WTC11 (cell line): ENCODE data around the gene SNX20. TPM values are rescaled to one million over a fixed set of nuclear protein-coding genes. Genes with fewer than 3 reads are reported as not detected.

Source experiments
- ATAC-seq: fragments of 200-7000 bp; cut with Tn5 transposase; 2 replicates; pipeline ENCODE4 v1.10.0; 2021; ENCODE audit warnings: mild to moderate bottlenecking, moderate library complexity
- CTCF ChIA-PET: fragments of 300-600 bp; sonication (Branson Sonifier 250); formaldehyde crosslinking; loops from one replicate; lab custom pipeline; 2021; ENCODE audit warnings: antibody characterized with exemption; lab: Charles Lee
- POLR2A ChIA-PET: fragments of 350-600 bp; sonication (Branson Sonifier 250); formaldehyde crosslinking; loops from one replicate; lab custom pipeline; 2021; ENCODE audit warnings: antibody characterized with exemption; lab: Charles Lee
- DNase-seq: peaks from one replicate; pipeline ENCODE4 v3.0.0; 2021; ENCODE audit warnings: low spot score
- H3K27ac Mint-ChIP-seq: 2 replicates; pipeline ENCODE4 v1.8.0; 2021; ENCODE audit warnings: mixed read lengths
- H3K27me3 Mint-ChIP-seq: 2 replicates; pipeline ENCODE4 v1.8.0; 2021; ENCODE audit warnings: low read depth, mild to moderate bottlenecking, moderate library complexity, mixed read lengths
- H3K36me3 Mint-ChIP-seq: 2 replicates; pipeline ENCODE4 v1.8.0; 2021; ENCODE audit warnings: mixed read lengths
- H3K4me1 Mint-ChIP-seq: 2 replicates; pipeline ENCODE4 v1.8.0; 2022; ENCODE audit warnings: mixed read lengths
- H3K4me3 Mint-ChIP-seq: 2 replicates; pipeline ENCODE4 v1.8.0; 2021; ENCODE audit warnings: mild to moderate bottlenecking, moderate library complexity, mixed read lengths
- H3K9me3 Mint-ChIP-seq: 2 replicates; pipeline ENCODE4 v1.8.0; 2021; ENCODE audit warnings: mixed read lengths
- ATF1 ChIP-seq: sonication (generic); formaldehyde crosslinking; IDR thresholded peaks from 2 replicates; pipeline ENCODE4 v1.8.1; 2023; ENCODE audit warnings: mild to moderate bottlenecking, moderate library complexity, missing genetic modification reagents
- CREB1 ChIP-seq: sonication (generic); formaldehyde crosslinking; IDR thresholded peaks from 2 replicates; pipeline ENCODE4 v1.8.0; 2023; ENCODE audit warnings: mild to moderate bottlenecking, missing genetic modification reagents
- FOXJ3 ChIP-seq: sonication (generic); formaldehyde crosslinking; IDR thresholded peaks from 2 replicates; pipeline ENCODE4 v1.9.0; 2021; ENCODE audit warnings: missing genetic modification reagents, mild to moderate bottlenecking, borderline replicate concordance
- GTF2I ChIP-seq: fragments of 250-450 bp; sonication (Bioruptor Pico); conservative IDR thresholded peaks from 2 replicates; pipeline ENCODE4 v1.4.0; 2021; ENCODE audit warnings: mild to moderate bottlenecking
- IRF2 ChIP-seq: sonication (generic); formaldehyde crosslinking; IDR thresholded peaks from 2 replicates; pipeline ENCODE4 v1.8.0; 2022; ENCODE audit warnings: low read depth, missing genetic modification reagents, borderline replicate concordance
- NFYB ChIP-seq: sonication (generic); formaldehyde crosslinking; conservative IDR thresholded peaks from 2 replicates; pipeline ENCODE4 v1.8.0; 2022; ENCODE audit warnings: low read depth, missing genetic modification reagents
- NR3C1 ChIP-seq: sonication (generic); formaldehyde crosslinking; conservative IDR thresholded peaks from 2 replicates; pipeline ENCODE4 v1.8.1; 2023; ENCODE audit warnings: low read depth, mild to moderate bottlenecking, missing genetic modification reagents
- PRRX2 ChIP-seq: fragments of 250-450 bp; sonication (Bioruptor Pico); IDR thresholded peaks from 2 replicates; pipeline ENCODE4 v1.8.0; 2021; ENCODE audit warnings: mild to moderate bottlenecking
- RELA ChIP-seq: sonication (generic); formaldehyde crosslinking; IDR thresholded peaks from 2 replicates; pipeline ENCODE4 v1.8.1; 2022; ENCODE audit warnings: missing genetic modification reagents, mild to moderate bottlenecking, borderline replicate concordance
- SMAD3 ChIP-seq: sonication (generic); formaldehyde crosslinking; IDR thresholded peaks from 2 replicates; pipeline ENCODE4 v1.8.0; 2022; ENCODE audit warnings: missing genetic modification reagents, mild to moderate bottlenecking, borderline replicate concordance
- SOX15 ChIP-seq: fragments of 250-450 bp; sonication (Bioruptor Pico); IDR thresholded peaks from 2 replicates; pipeline ENCODE4 v1.9.0; 2021; ENCODE audit warnings: mild to moderate bottlenecking
- TCF7 ChIP-seq: sonication (generic); formaldehyde crosslinking; IDR thresholded peaks from 2 replicates; pipeline ENCODE4 v1.8.0; 2022; ENCODE audit warnings: mild to moderate bottlenecking, low read depth, missing genetic modification reagents, moderate library complexity
- TEAD4 ChIP-seq: sonication (generic); formaldehyde crosslinking; IDR thresholded peaks from 2 replicates; pipeline ENCODE4 v1.8.0; 2022; ENCODE audit warnings: mild to moderate bottlenecking, missing genetic modification reagents
- ZBTB21 ChIP-seq: sonication (generic); formaldehyde crosslinking; IDR thresholded peaks from 2 replicates; pipeline ENCODE4 v1.8.1; 2023; ENCODE audit warnings: mild to moderate bottlenecking, missing genetic modification reagents, borderline replicate concordance
- ZNF121 ChIP-seq: sonication (generic); formaldehyde crosslinking; IDR thresholded peaks from 2 replicates; pipeline ENCODE4 v1.8.0; 2023; ENCODE audit warnings: missing genetic modification reagents
- ZNF317 ChIP-seq: sonication (generic); formaldehyde crosslinking; IDR thresholded peaks from 2 replicates; pipeline ENCODE4 v1.8.1; 2023; ENCODE audit warnings: low read depth, mild to moderate bottlenecking, moderate library complexity, missing genetic modification reagents, borderline replicate concordance
- ZNF396 ChIP-seq: fragments of 250-450 bp; sonication (Bioruptor Pico); IDR thresholded peaks from 2 replicates; pipeline ENCODE4 v1.8.0; 2021; ENCODE audit warnings: mild to moderate bottlenecking, moderate library complexity, borderline replicate concordance
- ZNF416 ChIP-seq: fragments of 250-450 bp; sonication (Bioruptor Pico); IDR thresholded peaks from 2 replicates; pipeline ENCODE4 v1.9.0; 2021; ENCODE audit warnings: mild to moderate bottlenecking, inconsistent platforms
- total RNA-seq: library from RNA; stranded (reverse); gene quantifications from 3 replicates; pipeline ENCODE4 v1.2.3, GENCODE V29; 2021
- TF ChIP-seq, protein P1 (sequence below): sonication (generic); formaldehyde crosslinking; IDR thresholded peaks from 2 replicates; pipeline ENCODE4 v1.8.0; 2022; ENCODE audit warnings: mild to moderate bottlenecking, missing genetic modification reagents
- TF ChIP-seq, protein P2 (sequence below): sonication (generic); formaldehyde crosslinking; IDR thresholded peaks from 2 replicates; pipeline ENCODE4 v1.8.0; 2023; ENCODE audit warnings: missing genetic modification reagents
- TF ChIP-seq, protein P3 (sequence below): fragments of 250-450 bp; sonication (Bioruptor Pico); IDR thresholded peaks from 2 replicates; pipeline ENCODE4 v1.9.0; 2021; ENCODE audit warnings: mild to moderate bottlenecking, borderline replicate concordance
- TF ChIP-seq, protein P4 (sequence below): sonication (generic); formaldehyde crosslinking; IDR thresholded peaks from 2 replicates; pipeline ENCODE4 v1.8.1; 2023; ENCODE audit warnings: mild to moderate bottlenecking, missing genetic modification reagents
- TF ChIP-seq, protein P5 (sequence below): fragments of 200-600 bp; IDR thresholded peaks from 2 replicates; pipeline ENCODE4 v1.8.0; 2022; ENCODE audit warnings: antibody characterized with exemption

Gene SNX20
- total RNA-seq, 1 experiment from 2014 or later = not detected

DNA sequence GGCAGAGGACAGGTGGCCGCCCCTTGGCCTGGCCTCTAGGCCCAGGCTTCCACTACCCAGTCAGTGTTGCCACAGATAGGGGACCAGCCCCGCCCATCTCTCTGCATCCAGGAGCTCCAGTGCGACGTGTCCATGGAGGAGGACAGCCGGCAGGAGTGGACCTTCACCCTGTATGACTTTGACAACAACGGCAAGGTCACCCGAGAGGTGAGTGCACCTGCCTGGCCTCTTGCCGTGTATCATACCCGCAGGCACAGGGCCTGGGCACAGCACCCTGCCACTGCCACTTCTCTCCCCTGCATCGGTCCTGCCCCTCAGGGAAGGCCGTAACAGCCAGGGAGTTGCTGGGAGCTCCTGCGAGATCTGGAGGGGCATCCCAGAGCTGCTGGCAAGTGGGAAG, 55.7 kb downstream of the SNX20 start (continued):
- TF ChIP-seq, protein P1, sequence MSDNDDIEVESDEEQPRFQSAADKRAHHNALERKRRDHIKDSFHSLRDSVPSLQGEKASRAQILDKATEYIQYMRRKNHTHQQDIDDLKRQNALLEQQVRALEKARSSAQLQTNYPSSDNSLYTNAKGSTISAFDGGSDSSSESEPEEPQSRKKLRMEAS (CRISPR knock-in tag) = no peak
- no peak for TF ChIP-seq PRRX2 (CRISPR knock-in tag)
- TF ChIP-seq, protein P2, sequence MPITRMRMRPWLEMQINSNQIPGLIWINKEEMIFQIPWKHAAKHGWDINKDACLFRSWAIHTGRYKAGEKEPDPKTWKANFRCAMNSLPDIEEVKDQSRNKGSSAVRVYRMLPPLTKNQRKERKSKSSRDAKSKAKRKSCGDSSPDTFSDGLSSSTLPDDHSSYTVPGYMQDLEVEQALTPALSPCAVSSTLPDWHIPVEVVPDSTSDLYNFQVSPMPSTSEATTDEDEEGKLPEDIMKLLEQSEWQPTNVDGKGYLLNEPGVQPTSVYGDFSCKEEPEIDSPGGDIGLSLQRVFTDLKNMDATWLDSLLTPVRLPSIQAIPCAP (CRISPR knock-in tag) = no peak

DNA sequence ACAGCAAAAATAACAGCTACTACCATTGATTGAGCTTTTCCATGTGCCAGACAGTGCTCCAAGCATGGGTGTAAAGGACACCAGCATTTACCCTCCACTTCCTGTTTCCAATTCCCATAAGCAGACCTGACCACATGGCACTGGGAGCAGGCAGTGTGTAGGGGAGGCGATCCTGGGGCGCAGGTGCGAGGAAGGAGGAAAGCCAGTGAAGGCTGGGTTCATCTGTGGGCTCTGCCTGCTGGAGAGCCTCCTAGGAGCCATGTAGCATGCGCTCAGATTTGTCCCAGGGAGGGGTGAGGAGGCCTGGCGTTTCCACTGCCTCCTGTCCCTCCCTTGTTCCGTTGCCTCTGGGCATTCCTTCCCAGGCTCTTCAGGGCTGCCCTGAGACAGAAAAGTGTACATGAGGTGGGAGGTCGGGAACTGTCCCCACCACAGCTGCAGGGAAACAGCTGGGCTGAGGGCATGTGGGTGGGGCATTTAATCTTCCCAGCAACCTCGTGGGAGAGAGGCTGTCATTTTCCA, 56.6 kb downstream of the SNX20 start:
- no peak overlapping the region for H3K4me3 Mint-ChIP-seq
- no peak for ATAC-seq

DNA sequence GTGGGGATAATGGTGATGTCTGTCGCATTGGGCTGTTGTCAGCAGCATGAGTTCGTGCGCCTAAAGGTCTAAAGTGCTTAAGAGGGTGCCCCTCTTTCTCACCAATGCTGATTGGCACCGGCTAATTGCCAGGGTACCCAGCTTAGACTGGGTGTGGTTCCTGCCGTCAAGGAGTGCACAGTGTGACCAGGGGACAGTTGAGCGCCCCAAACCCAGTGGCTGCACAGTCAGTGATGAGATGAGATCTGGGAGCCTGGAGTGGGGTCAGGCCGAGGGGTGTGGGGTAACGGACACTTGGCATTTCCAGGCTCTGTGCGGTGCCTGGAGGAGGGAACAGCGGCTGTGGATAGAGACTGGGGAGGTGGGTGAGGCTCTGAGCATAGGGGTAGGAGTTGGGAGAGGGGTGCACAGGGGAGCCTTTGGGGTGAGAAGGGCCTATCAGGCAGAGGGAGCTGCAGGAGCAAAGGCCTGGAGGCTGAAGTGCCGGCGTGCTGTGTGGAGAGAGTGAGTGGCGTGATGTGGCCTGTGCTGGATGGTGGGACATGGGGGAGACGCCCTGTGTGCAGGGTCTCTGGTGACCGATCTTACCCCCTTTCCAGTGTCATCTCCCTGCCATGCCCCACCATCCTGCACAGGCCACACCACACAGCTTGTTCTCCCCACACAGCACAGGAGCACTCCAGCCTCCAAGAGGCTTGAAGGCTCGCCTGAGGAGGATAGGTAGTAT, 58.3 kb downstream of the SNX20 start:
- Mint-ChIP-seq H3K9me3 (no peaks in the 10 kb centered on the region), H3K36me3 (no peaks in the 10 kb centered on the region), H3K4me3 (no peak overlapping the region), H3K27ac (peak overlapping the region; percentile 48; the same call in 1 of the 2 replicates), H3K27me3 (no peaks in the 10 kb centered on the region), H3K4me1 (peaks cover 3% of the 10 kb centered on the region; the same call in 1 of the 2 replicates)
- DNase-seq (no peak), ATAC-seq (no peak)
- ChIA-PET CTCF (interaction anchor here (3.9 kb wide), 1 partner anchor 29 kb away, joined by 25 read pairs; no protein-coding TSS in a partner anchor), POLR2A (interaction anchor here (1.1 kb wide), 1 partner anchor 12 kb away, joined by 3 read pairs; no protein-coding TSS in a partner anchor)
- TF ChIP-seq FOXJ3 (CRISPR knock-in tag) (no peak), CREB1 (no peak), NFYB (CRISPR knock-in tag) (no peak), ATF1 (no peak), ZNF317 (no peak), SOX15 (no peak), TEAD4 (CRISPR knock-in tag) (no peak), ZNF416 (CRISPR knock-in tag) (no peak), RELA (CRISPR knock-in tag) (no peak), ZNF121 (CRISPR knock-in tag) (no peak)
- TF ChIP-seq, protein P3, sequence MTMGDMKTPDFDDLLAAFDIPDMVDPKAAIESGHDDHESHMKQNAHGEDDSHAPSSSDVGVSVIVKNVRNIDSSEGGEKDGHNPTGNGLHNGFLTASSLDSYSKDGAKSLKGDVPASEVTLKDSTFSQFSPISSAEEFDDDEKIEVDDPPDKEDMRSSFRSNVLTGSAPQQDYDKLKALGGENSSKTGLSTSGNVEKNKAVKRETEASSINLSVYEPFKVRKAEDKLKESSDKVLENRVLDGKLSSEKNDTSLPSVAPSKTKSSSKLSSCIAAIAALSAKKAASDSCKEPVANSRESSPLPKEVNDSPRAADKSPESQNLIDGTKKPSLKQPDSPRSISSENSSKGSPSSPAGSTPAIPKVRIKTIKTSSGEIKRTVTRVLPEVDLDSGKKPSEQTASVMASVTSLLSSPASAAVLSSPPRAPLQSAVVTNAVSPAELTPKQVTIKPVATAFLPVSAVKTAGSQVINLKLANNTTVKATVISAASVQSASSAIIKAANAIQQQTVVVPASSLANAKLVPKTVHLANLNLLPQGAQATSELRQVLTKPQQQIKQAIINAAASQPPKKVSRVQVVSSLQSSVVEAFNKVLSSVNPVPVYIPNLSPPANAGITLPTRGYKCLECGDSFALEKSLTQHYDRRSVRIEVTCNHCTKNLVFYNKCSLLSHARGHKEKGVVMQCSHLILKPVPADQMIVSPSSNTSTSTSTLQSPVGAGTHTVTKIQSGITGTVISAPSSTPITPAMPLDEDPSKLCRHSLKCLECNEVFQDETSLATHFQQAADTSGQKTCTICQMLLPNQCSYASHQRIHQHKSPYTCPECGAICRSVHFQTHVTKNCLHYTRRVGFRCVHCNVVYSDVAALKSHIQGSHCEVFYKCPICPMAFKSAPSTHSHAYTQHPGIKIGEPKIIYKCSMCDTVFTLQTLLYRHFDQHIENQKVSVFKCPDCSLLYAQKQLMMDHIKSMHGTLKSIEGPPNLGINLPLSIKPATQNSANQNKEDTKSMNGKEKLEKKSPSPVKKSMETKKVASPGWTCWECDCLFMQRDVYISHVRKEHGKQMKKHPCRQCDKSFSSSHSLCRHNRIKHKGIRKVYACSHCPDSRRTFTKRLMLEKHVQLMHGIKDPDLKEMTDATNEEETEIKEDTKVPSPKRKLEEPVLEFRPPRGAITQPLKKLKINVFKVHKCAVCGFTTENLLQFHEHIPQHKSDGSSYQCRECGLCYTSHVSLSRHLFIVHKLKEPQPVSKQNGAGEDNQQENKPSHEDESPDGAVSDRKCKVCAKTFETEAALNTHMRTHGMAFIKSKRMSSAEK = no peak
- TF ChIP-seq, protein P4, sequence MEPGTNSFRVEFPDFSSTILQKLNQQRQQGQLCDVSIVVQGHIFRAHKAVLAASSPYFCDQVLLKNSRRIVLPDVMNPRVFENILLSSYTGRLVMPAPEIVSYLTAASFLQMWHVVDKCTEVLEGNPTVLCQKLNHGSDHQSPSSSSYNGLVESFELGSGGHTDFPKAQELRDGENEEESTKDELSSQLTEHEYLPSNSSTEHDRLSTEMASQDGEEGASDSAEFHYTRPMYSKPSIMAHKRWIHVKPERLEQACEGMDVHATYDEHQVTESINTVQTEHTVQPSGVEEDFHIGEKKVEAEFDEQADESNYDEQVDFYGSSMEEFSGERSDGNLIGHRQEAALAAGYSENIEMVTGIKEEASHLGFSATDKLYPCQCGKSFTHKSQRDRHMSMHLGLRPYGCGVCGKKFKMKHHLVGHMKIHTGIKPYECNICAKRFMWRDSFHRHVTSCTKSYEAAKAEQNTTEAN (CRISPR knock-in tag) = no peak

More for the DNA sequence above, 56.6 kb downstream of the SNX20 start:
- no peaks in the 10 kb centered on the region for H3K9me3 Mint-ChIP-seq
- H3K36me3 Mint-ChIP-seq = no peaks in the 10 kb centered on the region
- CTCF ChIA-PET = interaction anchor here (0.7 to 3.9 kb wide), 3 partner anchors 12 to 53 kb away, joined by 3 to 25 read pairs (median 4); no protein-coding TSS in a partner anchor
- TF ChIP-seq IRF2 (no peak), TCF7 (CRISPR knock-in tag) (no peak), NR3C1 (CRISPR knock-in tag) (no peak), SMAD3 (CRISPR knock-in tag) (no peak), ZBTB21 (CRISPR knock-in tag) (no peak), GTF2I (CRISPR knock-in tag) (no peak), ZNF396 (no peak)
- TF ChIP-seq, protein P5, sequence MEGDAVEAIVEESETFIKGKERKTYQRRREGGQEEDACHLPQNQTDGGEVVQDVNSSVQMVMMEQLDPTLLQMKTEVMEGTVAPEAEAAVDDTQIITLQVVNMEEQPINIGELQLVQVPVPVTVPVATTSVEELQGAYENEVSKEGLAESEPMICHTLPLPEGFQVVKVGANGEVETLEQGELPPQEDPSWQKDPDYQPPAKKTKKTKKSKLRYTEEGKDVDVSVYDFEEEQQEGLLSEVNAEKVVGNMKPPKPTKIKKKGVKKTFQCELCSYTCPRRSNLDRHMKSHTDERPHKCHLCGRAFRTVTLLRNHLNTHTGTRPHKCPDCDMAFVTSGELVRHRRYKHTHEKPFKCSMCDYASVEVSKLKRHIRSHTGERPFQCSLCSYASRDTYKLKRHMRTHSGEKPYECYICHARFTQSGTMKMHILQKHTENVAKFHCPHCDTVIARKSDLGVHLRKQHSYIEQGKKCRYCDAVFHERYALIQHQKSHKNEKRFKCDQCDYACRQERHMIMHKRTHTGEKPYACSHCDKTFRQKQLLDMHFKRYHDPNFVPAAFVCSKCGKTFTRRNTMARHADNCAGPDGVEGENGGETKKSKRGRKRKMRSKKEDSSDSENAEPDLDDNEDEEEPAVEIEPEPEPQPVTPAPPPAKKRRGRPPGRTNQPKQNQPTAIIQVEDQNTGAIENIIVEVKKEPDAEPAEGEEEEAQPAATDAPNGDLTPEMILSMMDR = no peak
- POLR2A ChIA-PET = interaction anchor here (0.6 kb wide), 1 partner anchor 183 kb away, joined by 3 read pairs; no protein-coding TSS in a partner anchor
- H3K4me1 Mint-ChIP-seq = peaks cover 3% of the 10 kb centered on the region; the same call in 1 of the 2 replicates
- H3K27ac Mint-ChIP-seq = no peak overlapping the region; the same call in 1 of the 2 replicates
- H3K27me3 Mint-ChIP-seq = no peaks in the 10 kb centered on the region
- no peak for DNase-seq
